ENCODE measurements around the gene DTNA.

Gene DTNA

GRCh38 chr18:34859496-34859895 lies 149.4 kb downstream of the DTNA start:
- no peak for DNase-seq (ENCODE audit: low read depth in 2 of 2)

GRCh38 chr18:34862561-34862960 lies 152.5 kb downstream of the DTNA start:
- no peak for DNase-seq (ENCODE audit: low read depth in 2 of 2)

- DNase-seq (ENCODE audit: low read depth in 2 of 2) = no peak
Measured at GRCh38 chr18:34863702-34864101, 153.6 kb downstream of the DTNA start.

GRCh38 chr18:34864836-34865497 lies 154.9 kb downstream of the DTNA start:
- no peak for DNase-seq (ENCODE audit: low read depth in 2 of 2)

- no peak for DNase-seq (ENCODE audit: low read depth in 2 of 2)
Measured at GRCh38 chr18:34866310-34866709, 156.2 kb downstream of the DTNA start.

GRCh38 chr18:34866739-34867138 lies 156.6 kb downstream of the DTNA start:
- no peak for DNase-seq (ENCODE audit: low read depth in 2 of 2)

- DNase-seq (ENCODE audit: low read depth in 2 of 2) = no peak
Measured at GRCh38 chr18:34867520-34867919, 157.4 kb downstream of the DTNA start.

- DNase-seq (ENCODE audit: low read depth in 2 of 2) = no peak
Measured at GRCh38 chr18:34870555-34871310, 160.6 kb downstream of the DTNA start.

GRCh38 chr18:34871435-34871834 lies 161.3 kb downstream of the DTNA start:
- DNase-seq (ENCODE audit: low read depth in 2 of 2) = no peak

GRCh38 chr18:34872066-34872465 lies 162.0 kb downstream of the DTNA start:
- no peak for DNase-seq (ENCODE audit: low read depth in 2 of 2)

- no peak for DNase-seq (ENCODE audit: low read depth in 2 of 2)
Measured at GRCh38 chr18:34873986-34874580, 164.0 kb downstream of the DTNA start.

GRCh38 chr18:34875150-34875549 lies 165.1 kb downstream of the DTNA start:
- no peak for DNase-seq (ENCODE audit: low read depth in 2 of 2)

- DNase-seq (ENCODE audit: low read depth in 2 of 2) = no peak
Measured at GRCh38 chr18:34880403-34880802, 170.3 kb downstream of the DTNA start.

- DNase-seq (ENCODE audit: low read depth in 2 of 2) = no peak
Measured at GRCh38 chr18:34880882-34881834, 171.1 kb downstream of the DTNA start.

GRCh38 chr18:34884436-34884835 lies 174.3 kb downstream of the DTNA start:
- no peak for DNase-seq (ENCODE audit: low read depth in 2 of 2)

- no peak for DNase-seq (ENCODE audit: low read depth in 2 of 2)
Measured at GRCh38 chr18:34886177-34886576, 176.1 kb downstream of the DTNA start.

- DNase-seq (ENCODE audit: low read depth in 2 of 2) = no peak
Measured at GRCh38 chr18:34887881-34888580, 177.9 kb downstream of the DTNA start.

- no peak for DNase-seq (ENCODE audit: low read depth in 2 of 2)
Measured at GRCh38 chr18:34890486-34891085, 180.5 kb downstream of the DTNA start.

- no peak for DNase-seq (ENCODE audit: low read depth in 2 of 2)
Measured at GRCh38 chr18:34892379-34892778, 182.3 kb downstream of the DTNA start.

- DNase-seq (ENCODE audit: low read depth in 2 of 2) = no peak
Measured at GRCh38 chr18:34893239-34893638, 183.1 kb downstream of the DTNA start.

- DNase-seq (ENCODE audit: low read depth in 2 of 2) = no peak
Measured at GRCh38 chr18:34901299-34901698, 191.2 kb downstream of the DTNA start.

Data from stimulated activated CD8-positive, alpha-beta memory T cell treated with anti-CD3 and anti-CD28 coated beads, Interleukin-15, amount 100 ng/mL, for 48 hours (primary cell).